Neuronal stem cell (in vitro differentiated cells): ENCODE results near the gene CHAC1.

Experiments used
- DNase-seq: peaks from one replicate; pipeline ENCODE4 v3.0.0-alpha.2; 2013; ENCODE audit warnings: low spot score
- H2AFZ ChIP-seq: one replicate; pipeline ENCODE4 v1.6.1; 2013; ENCODE audit warnings: mild to moderate bottlenecking, low read length, inconsistent platforms
- H2AK5ac ChIP-seq: 2 replicates; pipeline ENCODE4 v1.6.1; 2013; ENCODE audit warnings: low read depth, mild to moderate bottlenecking, inconsistent platforms, low read length, moderate library complexity, mixed read lengths
- H2BK120ac ChIP-seq: 2 replicates; pipeline ENCODE4 v1.6.1; 2013; ENCODE audit warnings: low read depth, mild to moderate bottlenecking, inconsistent platforms, low read length, moderate library complexity, mixed read lengths
- H2BK12ac ChIP-seq: one replicate; pipeline ENCODE4 v1.6.1; 2013; ENCODE audit warnings: low read length, inconsistent platforms
- H2BK15ac ChIP-seq: 2 replicates; pipeline ENCODE4 v1.6.1; 2013; ENCODE audit warnings: mild to moderate bottlenecking, low read length, inconsistent platforms, mixed read lengths
- H2BK5ac ChIP-seq: one replicate; pipeline ENCODE4 v1.6.1; 2013; ENCODE audit warnings: inconsistent platforms, mild to moderate bottlenecking, low read length, moderate library complexity
- H3K14ac ChIP-seq: one replicate; pipeline ENCODE4 v1.6.1; 2013; ENCODE audit warnings: low read length, inconsistent platforms
- H3K18ac ChIP-seq: 2 replicates; pipeline ENCODE4 v1.6.1; 2013; ENCODE audit warnings: low read length, inconsistent platforms
- H3K23ac ChIP-seq: 2 replicates; pipeline ENCODE4 v1.6.1; 2013; ENCODE audit warnings: low read depth, mild to moderate bottlenecking, mixed read lengths, low read length, inconsistent platforms; ENCODE audit not compliant: poor library complexity
- H3K27ac ChIP-seq: replicated peaks from 3 replicates; pipeline ENCODE4 v1.5.1; 2013; ENCODE audit warnings: low read length, inconsistent platforms
- H3K27me3 ChIP-seq, 3 experiments: 2 replicates each; pipeline ENCODE4 v1.6.1; 2013; ENCODE audit warnings: low read length in 3 of 3, mild to moderate bottlenecking in 2 of 3, inconsistent platforms in 1 of 3, low read depth in 1 of 3, mixed read lengths in 1 of 3, moderate library complexity in 1 of 3; ENCODE audit not compliant: control insufficient read depth in 3 of 3, insufficient read depth in 3 of 3
- H3K36me3 ChIP-seq, 2 donors: replicated peaks in 1 of 2; 2 replicates each; pipeline ENCODE4 v1.6.1; 2013; ENCODE audit warnings: low read length in 2 of 2; ENCODE audit not compliant: control insufficient read depth in 2 of 2, insufficient read depth in 2 of 2
- H3K4ac ChIP-seq: 2 replicates; pipeline ENCODE4 v1.6.1; 2013; ENCODE audit warnings: inconsistent platforms, mild to moderate bottlenecking, low read length, moderate library complexity
- H3K4me1 ChIP-seq, 2 donors: 1 replicate in 1 of 2; 2 replicates in 1 of 2; pipeline ENCODE4 v1.6.1; 2013; ENCODE audit warnings: low read length in 2 of 2, low read depth in 1 of 2; ENCODE audit not compliant: control insufficient read depth in 2 of 2, insufficient read depth in 1 of 2
- H3K4me2 ChIP-seq: one replicate; pipeline ENCODE4 v1.6.1; 2013; ENCODE audit warnings: mild to moderate bottlenecking, low read length, inconsistent platforms; ENCODE audit not compliant: insufficient read depth, poor library complexity, severe bottlenecking
- H3K4me3 ChIP-seq, 2 donors: 2 replicates each; pipeline ENCODE4 v1.5.1; 2013; ENCODE audit warnings: low read length in 2 of 2, mild to moderate bottlenecking in 2 of 2, inconsistent platforms in 1 of 2, moderate library complexity in 1 of 2
- H3K79me1 ChIP-seq: one replicate; pipeline ENCODE4 v1.6.1; 2013; ENCODE audit warnings: low read depth, mild to moderate bottlenecking, inconsistent platforms, low read length, moderate library complexity
- H3K9ac ChIP-seq: one replicate; pipeline ENCODE4 v1.6.1; 2013; ENCODE audit warnings: mild to moderate bottlenecking, low read depth, low read length, inconsistent platforms; ENCODE audit not compliant: poor library complexity
- H3K9me3 ChIP-seq, 2 donors: replicated peaks in 1 of 2; 2 replicates each; pipeline versions ENCODE3 to v1.6.1; 2013; ENCODE audit warnings: low read length in 2 of 2, mild to moderate bottlenecking in 2 of 2, inconsistent platforms in 1 of 2, low read depth in 1 of 2, mixed read lengths in 1 of 2, moderate library complexity in 1 of 2; ENCODE audit not compliant: control insufficient read depth in 2 of 2, insufficient read depth in 1 of 2
- H4K8ac ChIP-seq: one replicate; pipeline ENCODE4 v1.6.1; 2013; ENCODE audit warnings: low read depth, mild to moderate bottlenecking, inconsistent platforms, low read length, moderate library complexity
- H4K91ac ChIP-seq: one replicate; pipeline ENCODE4 v1.6.1; 2013; ENCODE audit warnings: low read length, low read depth, mild to moderate bottlenecking, inconsistent platforms; ENCODE audit not compliant: poor library complexity
- WGBS, 2 donors: extraction: QIAGEN DNeasy Blood & Tissue Kit; methylation state at CpG; one replicate each; pipeline ENCODE4 v1.1.7; 2013; ENCODE audit warnings: missing lambda C conversion rate in 2 of 2, mixed read lengths in 1 of 2; ENCODE audit not compliant: insufficient read length in 2 of 2, insufficient replicate concordance in 1 of 2; ENCODE audit errors: extremely low coverage in 2 of 2; 5-methylcytosine and 5-hydroxymethylcytosine counted together

Gene CHAC1

DNA sequence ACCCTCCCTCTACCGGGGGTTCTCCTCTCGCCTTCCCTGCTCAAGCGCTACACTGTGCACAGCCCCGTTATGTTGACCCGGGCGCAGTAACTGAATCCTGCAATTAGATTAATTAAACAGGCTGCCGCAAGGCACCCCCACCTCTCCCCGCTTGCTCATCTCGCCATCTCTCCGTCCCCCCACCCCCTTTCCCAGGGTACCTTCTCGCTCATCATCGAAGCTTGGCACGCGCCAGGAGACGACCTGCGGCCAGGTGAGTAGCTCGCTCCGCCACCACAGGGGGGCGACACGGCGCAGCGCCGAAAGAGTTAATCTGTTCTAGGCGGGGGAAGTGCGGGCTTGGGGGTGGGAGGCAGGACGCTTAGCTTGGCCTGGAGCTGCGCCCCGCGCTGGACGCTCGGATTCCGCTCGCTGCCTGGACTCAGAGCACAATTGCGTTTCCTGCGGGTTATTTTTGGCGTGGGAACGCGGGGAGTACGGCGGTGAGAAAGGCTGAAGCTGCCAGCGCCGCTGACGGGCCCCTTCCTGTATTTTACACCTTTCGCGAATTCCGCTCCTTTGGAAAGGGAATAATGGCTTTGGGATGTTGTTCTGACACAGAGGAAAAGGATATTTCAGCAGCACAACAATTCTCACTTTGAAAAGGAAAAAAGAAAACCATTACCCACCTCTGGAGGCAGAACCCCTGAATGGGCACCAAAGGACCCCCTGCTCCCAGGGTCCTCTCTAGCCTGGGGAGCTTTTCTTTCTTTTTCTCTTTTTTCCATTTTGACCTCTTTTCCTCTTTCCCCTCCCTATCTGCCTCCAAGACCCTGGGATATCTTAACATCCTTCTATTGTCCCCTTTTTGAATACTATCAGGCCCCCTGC, 22.6 kb upstream of the CHAC1 start:
- H2BK12ac ChIP-seq: no peak overlapping the region
- H2BK5ac ChIP-seq: no peak overlapping the region
- no peak overlapping the region for H4K8ac ChIP-seq
- H3K36me3 ChIP-seq: no peaks in the 10 kb centered on the region
- no CpG with 5 or more reads among the region's 46 CpGs for WGBS, 2 donors
- no peak overlapping the region for H4K91ac ChIP-seq
- H3K27ac ChIP-seq: no peak overlapping the region
- no peak for DNase-seq
- no peak overlapping the region for H3K4ac ChIP-seq
- H3K79me1 ChIP-seq: no peaks in the 10 kb centered on the region
- H2BK15ac ChIP-seq: no peak overlapping the region
- no peak overlapping the region for H3K18ac ChIP-seq
- H3K23ac ChIP-seq: no peak overlapping the region
- no peak overlapping the region for H3K9ac ChIP-seq
- H3K4me2 ChIP-seq: peak overlapping the region; percentile 51
- peaks cover 29 to 50% of the 10 kb centered on the region in 2 donors for H3K4me1 ChIP-seq
- H3K4me3 ChIP-seq: peak overlapping the region in 1 of 2 donors; percentile 1
- H3K9me3 ChIP-seq: peaks cover 0 to 3% of the 10 kb centered on the region in 2 donors
- H3K27me3 ChIP-seq: peaks cover 43 to 79% (median 74%) of the 10 kb centered on the region in 3 experiments
- peak overlapping the region; percentile 68 for H2AFZ ChIP-seq
- no peak overlapping the region for H3K14ac ChIP-seq
- H2BK120ac ChIP-seq: no peak overlapping the region
- H2AK5ac ChIP-seq: peak overlapping the region; percentile 29

DNA sequence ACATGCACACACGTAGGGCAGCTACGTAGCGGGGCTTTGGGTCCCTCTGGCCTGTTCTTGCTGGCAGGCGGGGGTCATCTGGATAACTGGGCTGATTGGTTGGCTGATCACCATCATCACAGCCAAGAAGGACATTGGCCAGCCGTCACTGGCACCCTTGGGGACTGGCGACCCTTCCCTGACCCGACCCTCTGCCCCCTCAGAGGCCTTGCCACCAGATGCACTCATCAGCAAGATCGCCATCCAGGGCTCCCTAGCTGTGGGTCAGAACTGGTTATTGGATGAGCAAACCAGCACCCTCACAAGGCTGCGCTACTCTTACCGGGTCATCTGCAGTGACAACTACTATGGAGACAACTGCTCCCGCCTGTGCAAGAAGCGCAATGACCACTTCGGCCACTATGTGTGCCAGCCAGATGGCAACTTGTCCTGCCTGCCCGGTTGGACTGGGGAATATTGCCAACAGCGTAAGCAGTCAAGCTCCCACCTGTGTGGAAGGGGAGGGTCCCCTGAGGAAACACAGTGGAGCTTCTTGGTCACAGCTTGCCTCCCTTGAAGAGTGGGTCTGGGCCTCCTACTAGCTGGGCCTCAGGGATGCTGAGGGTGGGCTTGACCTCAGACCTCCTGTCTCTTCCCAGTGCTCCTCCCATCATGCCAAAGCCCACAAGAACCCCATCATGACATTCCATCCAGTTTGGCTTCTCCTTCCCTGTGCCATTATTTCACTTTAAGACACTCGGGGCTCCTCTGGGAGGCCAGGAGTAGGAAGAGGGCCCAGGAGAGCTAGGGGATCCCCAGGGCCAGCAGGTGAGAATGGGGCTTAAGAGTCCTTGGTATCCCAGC, 21.8 kb upstream of the CHAC1 start:
- Histone ChIP-seq H3K36me3 (no peaks in the 10 kb centered on the region), H4K91ac (no peak overlapping the region), H3K18ac (no peak overlapping the region), H2BK5ac (no peak overlapping the region), H3K4me1 (peaks cover 21 to 41% of the 10 kb centered on the region in 2 donors), H2BK15ac (no peak overlapping the region), H3K27me3 (peaks cover 34 to 71% (median 65%) of the 10 kb centered on the region in 3 experiments), H3K4ac (no peak overlapping the region), H3K14ac (no peak overlapping the region), H2AFZ (no peak overlapping the region), H3K9ac (no peak overlapping the region), H3K79me1 (no peaks in the 10 kb centered on the region), H2AK5ac (peak overlapping the region; percentile 49), H2BK12ac (no peak overlapping the region), H2BK120ac (no peak overlapping the region), H3K27ac (no peak overlapping the region), H4K8ac (no peak overlapping the region), H3K4me3 (no peak overlapping the region), H3K23ac (no peak overlapping the region), H3K4me2 (no peak overlapping the region), H3K9me3 (peaks cover 0 to 3% of the 10 kb centered on the region in 2 donors)
- no peak for DNase-seq
- no CpG with 5 or more reads among the region's 16 CpGs for WGBS, 2 donors

DNA sequence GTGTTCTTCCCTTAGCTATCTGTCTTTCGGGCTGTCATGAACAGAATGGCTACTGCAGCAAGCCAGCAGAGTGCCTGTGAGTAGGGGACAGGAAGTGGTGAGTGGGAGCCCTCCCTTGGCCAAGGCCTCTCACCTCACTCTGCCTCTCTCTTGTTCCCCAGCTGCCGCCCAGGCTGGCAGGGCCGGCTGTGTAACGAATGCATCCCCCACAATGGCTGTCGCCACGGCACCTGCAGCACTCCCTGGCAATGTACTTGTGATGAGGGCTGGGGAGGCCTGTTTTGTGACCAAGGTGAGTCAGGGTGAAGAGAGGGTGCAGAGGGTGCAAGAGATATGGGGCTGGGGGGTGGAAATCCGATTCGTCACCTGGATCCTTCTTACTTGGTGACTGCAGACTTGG, 21.1 kb upstream of the CHAC1 start:
- Histone ChIP-seq H3K4me1 (peaks cover 17 to 36% of the 10 kb centered on the region in 2 donors), H3K14ac (no peak overlapping the region), H3K79me1 (no peaks in the 10 kb centered on the region), H3K18ac (peak overlapping the region; percentile 35), H3K23ac (peak overlapping the region; percentile 3), H4K8ac (no peak overlapping the region), H3K36me3 (no peaks in the 10 kb centered on the region), H3K4me3 (no peak overlapping the region), H3K4me2 (no peak overlapping the region), H2BK120ac (no peak overlapping the region), H3K4ac (no peak overlapping the region), H4K91ac (no peak overlapping the region), H2AK5ac (peak overlapping the region; percentile 49), H3K27ac (no peak overlapping the region), H2AFZ (no peak overlapping the region), H3K27me3 (peaks cover 28 to 64% (median 59%) of the 10 kb centered on the region in 3 experiments), H3K9me3 (peaks cover 0 to 3% of the 10 kb centered on the region in 2 donors), H2BK12ac (peak overlapping the region; percentile 14), H2BK5ac (no peak overlapping the region), H3K9ac (no peak overlapping the region), H2BK15ac (peak overlapping the region; percentile 35)
- WGBS, 2 donors: no CpG with 5 or more reads among the region's 8 CpGs
- DNase-seq: no peak
